CD4-positive, CD25-positive, alpha-beta regulatory T cell (primary cell): Measurements from ENCODE around the gene OSBP2. TPM values are rescaled to one million over a fixed set of nuclear protein-coding genes. Genes with fewer than 3 reads are reported as not detected.
"Not testable (repeated sequence)": the region's sequence is repeated elsewhere in the genome, so short reads cannot be mapped to it uniquely, and the experiment has no call there.

Experiments used
- ATAC-seq, 2 donors: fragments of 150-1000 bp; cut with Tn5 transposase; one replicate each; pipeline ENCODE4 v1.10.0; 2021; ENCODE audit warnings: low read depth in 2 of 2, moderate number of reproducible peaks in 2 of 2, moderate library complexity in 1 of 2
- DNase-seq, 3 donors: peaks; one replicate each; pipeline versions ENCODE4 v3.0.0 to v3.0.0-alpha.2; 2012 to 2022; ENCODE audit warnings: mixed read lengths in 1 of 3
- H3K27ac ChIP-seq: one replicate; pipeline ENCODE4 v1.7.0; 2013; ENCODE audit warnings: mild to moderate bottlenecking, low read length; ENCODE audit not compliant: insufficient read depth, poor library complexity, severe bottlenecking
- H3K27me3 ChIP-seq: one replicate; pipeline ENCODE4 v1.7.0; 2013; ENCODE audit warnings: low read length; ENCODE audit not compliant: control insufficient read depth, insufficient read depth
- H3K36me3 ChIP-seq: one replicate; pipeline ENCODE4 v1.7.0; 2013; ENCODE audit warnings: mild to moderate bottlenecking, low read length, moderate library complexity; ENCODE audit not compliant: control insufficient read depth, insufficient read depth
- H3K4me1 ChIP-seq: 2 replicates; pipeline ENCODE4 v1.7.0; 2013; ENCODE audit warnings: mild to moderate bottlenecking, low read length; ENCODE audit not compliant: insufficient read depth, control insufficient read depth, poor library complexity, severe bottlenecking
- H3K4me3 ChIP-seq: one replicate; pipeline ENCODE4 v1.7.0; 2013; ENCODE audit warnings: low read depth, mild to moderate bottlenecking, low read length, moderate library complexity
- H3K9me3 ChIP-seq, 2 experiments: 1 replicate in 1 of 2; 2 replicates in 1 of 2; pipeline ENCODE4 v1.7.0; 2013; ENCODE audit warnings: low read length in 2 of 2, mild to moderate bottlenecking in 1 of 2, moderate library complexity in 1 of 2; ENCODE audit not compliant: control insufficient read depth in 2 of 2
- H3K27ac Mint-ChIP-seq, 3 donors: one replicate each; pipeline ENCODE4 v1.8.0; 2020 to 2022; ENCODE audit warnings: mild to moderate bottlenecking in 3 of 3, mixed read lengths in 3 of 3, moderate library complexity in 2 of 3
- H3K27me3 Mint-ChIP-seq: one replicate; pipeline ENCODE4 v1.8.0; 2022; ENCODE audit warnings: mild to moderate bottlenecking, mixed read lengths
- H3K36me3 Mint-ChIP-seq: one replicate; pipeline ENCODE4 v1.8.0; 2020; ENCODE audit warnings: mixed read lengths
- H3K4me1 Mint-ChIP-seq, 4 donors: one replicate each; pipeline ENCODE4 v1.8.0; 2020 to 2022; ENCODE audit warnings: mixed read lengths in 4 of 4, mild to moderate bottlenecking in 1 of 4
- H3K4me3 Mint-ChIP-seq, 4 donors: one replicate each; pipeline ENCODE4 v1.8.0; 2020 to 2022; ENCODE audit warnings: mild to moderate bottlenecking in 4 of 4, mixed read lengths in 4 of 4, moderate library complexity in 3 of 4
- H3K9me3 Mint-ChIP-seq, 7 donors: one replicate each; pipeline ENCODE4 v1.8.0; 2020 to 2022; ENCODE audit warnings: mixed read lengths in 7 of 7, mild to moderate bottlenecking in 3 of 7, moderate library complexity in 2 of 7
- polyA plus RNA-seq, 4 donors: library from polyadenylated mRNA; unstranded; fragments of 300-500 nt; fragmentation: Illumina TruSeq; gene quantifications; one replicate each; pipeline ENCODE4 v1.2.3, GENCODE V29; 2021
- total RNA-seq: library from RNA; stranded (reverse); gene quantifications from one replicate; pipeline ENCODE4 v1.2.3, GENCODE V29; 2022

Gene OSBP2
- total and polyA plus RNA-seq, 5 donors from 2014 or later = 0.86 to 9.9 (median 1.7) TPM

DNA sequence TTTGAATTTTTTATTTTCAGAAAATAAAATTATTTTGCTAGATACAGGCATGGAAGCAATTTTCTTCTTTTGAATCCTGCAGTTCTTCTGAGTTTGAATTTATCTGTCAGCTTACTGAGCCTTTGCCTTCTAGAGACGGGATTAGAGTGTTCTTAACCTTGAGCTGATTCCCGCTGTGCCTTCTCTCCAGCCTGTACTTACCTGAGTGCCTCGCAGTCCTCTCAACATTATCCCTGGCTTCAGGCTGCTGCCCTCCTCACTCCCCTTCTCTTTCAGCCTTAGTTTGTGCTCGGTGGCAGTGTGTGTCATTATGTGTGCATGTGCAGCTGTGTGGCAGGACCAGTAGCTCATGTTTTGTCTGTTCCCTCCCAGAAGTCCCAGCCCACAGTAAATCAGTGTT lies 24.3 kb downstream of the OSBP2 start:
- Mint-ChIP-seq H3K4me3 (no peak overlapping the region), H3K4me1 (no peaks in the 10 kb centered on the region), H3K36me3 (no peaks in the 10 kb centered on the region), H3K27me3 (no peaks in the 10 kb centered on the region), H3K27ac (no peak overlapping the region), H3K9me3 (no peaks in the 10 kb centered on the region)
- H3K9me3 ChIP-seq = no peaks in the 10 kb centered on the region
- H3K4me1 ChIP-seq = no peaks in the 10 kb centered on the region
- DNase-seq (no peak), ATAC-seq (no peak)
- H3K36me3 ChIP-seq = no peaks in the 10 kb centered on the region
- H3K27ac ChIP-seq = no peak overlapping the region
- H3K4me3 ChIP-seq = no peak overlapping the region
- no peaks in the 10 kb centered on the region for H3K27me3 ChIP-seq

DNA sequence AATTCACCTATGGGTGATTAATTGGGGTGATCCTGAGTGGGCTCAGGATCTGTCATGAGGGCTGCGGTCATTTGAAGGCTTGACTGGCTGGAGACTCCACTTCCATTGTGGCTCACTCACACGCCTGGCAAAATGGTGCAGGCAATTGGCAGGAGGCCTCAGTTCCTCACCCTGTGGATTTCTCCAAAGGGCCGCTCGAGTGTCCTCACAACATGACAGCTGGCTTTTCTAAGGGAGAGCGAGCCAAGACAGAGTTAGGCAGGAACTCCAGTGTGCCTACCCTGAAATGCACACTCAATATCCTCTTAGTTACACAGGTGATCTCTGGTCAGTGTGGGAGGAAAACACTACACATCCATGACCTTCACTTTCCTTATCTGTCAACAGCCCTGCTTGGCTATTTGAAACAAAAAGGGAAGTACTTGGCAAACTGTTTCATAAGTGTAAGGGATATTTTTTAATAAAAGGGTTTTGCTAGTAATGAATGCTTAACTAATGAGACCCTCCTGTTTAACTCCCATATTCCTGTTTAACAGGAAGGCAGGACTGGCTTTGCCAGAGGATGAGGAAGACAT lies 25.7 kb downstream of the OSBP2 start:
- no peak overlapping the region for H3K27ac ChIP-seq
- H3K27ac Mint-ChIP-seq = no peak overlapping the region
- no peaks in the 10 kb centered on the region for H3K27me3 Mint-ChIP-seq
- no peaks in the 10 kb centered on the region for H3K4me1 ChIP-seq
- DNase-seq (no peak), ATAC-seq (no peak)
- no peak overlapping the region for H3K4me3 ChIP-seq
- H3K36me3 ChIP-seq = no peaks in the 10 kb centered on the region
- no peaks in the 10 kb centered on the region for H3K4me1 Mint-ChIP-seq
- H3K4me3 Mint-ChIP-seq = no peak overlapping the region
- no peaks in the 10 kb centered on the region for H3K9me3 Mint-ChIP-seq
- H3K36me3 Mint-ChIP-seq = no peaks in the 10 kb centered on the region
- no peaks in the 10 kb centered on the region for H3K27me3 ChIP-seq
- H3K9me3 ChIP-seq = no peaks in the 10 kb centered on the region

GRCh38 chr22:30721741-30722140 lies 27.1 kb downstream of the OSBP2 start:
- Histone ChIP-seq H3K27me3 (no peaks in the 10 kb centered on the region), H3K4me1 (no peaks in the 10 kb centered on the region), H3K27ac (no peak overlapping the region), H3K36me3 (no peaks in the 10 kb centered on the region), H3K4me3 (no peak overlapping the region), H3K9me3 (no peaks in the 10 kb centered on the region)
- DNase-seq (no peak), ATAC-seq (no peak)
- no peaks in the 10 kb centered on the region for H3K4me1 Mint-ChIP-seq
- no peaks in the 10 kb centered on the region for H3K36me3 Mint-ChIP-seq
- no peaks in the 10 kb centered on the region for H3K9me3 Mint-ChIP-seq
- no peak overlapping the region for H3K4me3 Mint-ChIP-seq
- no peak overlapping the region for H3K27ac Mint-ChIP-seq
- H3K27me3 Mint-ChIP-seq = no peaks in the 10 kb centered on the region

- Histone ChIP-seq H3K36me3 (no peaks in the 10 kb centered on the region), H3K27ac (no peak overlapping the region), H3K4me1 (no peaks in the 10 kb centered on the region), H3K27me3 (no peaks in the 10 kb centered on the region), H3K9me3 (no peaks in the 10 kb centered on the region), H3K4me3 (no peak overlapping the region)
- Mint-ChIP-seq H3K4me1 (no peaks in the 10 kb centered on the region), H3K36me3 (peaks cover 3% of the 10 kb centered on the region), H3K27ac (peak overlapping the region in 1 of 3 donors; percentile 56), H3K4me3 (no peak overlapping the region), H3K27me3 (no peaks in the 10 kb centered on the region), H3K9me3 (no peaks in the 10 kb centered on the region)
- DNase-seq = no peak
- ATAC-seq = no peak
These were observed 34.2 kb downstream of the OSBP2 start for GRCh38 chr22:30728826-30729225.

DNA sequence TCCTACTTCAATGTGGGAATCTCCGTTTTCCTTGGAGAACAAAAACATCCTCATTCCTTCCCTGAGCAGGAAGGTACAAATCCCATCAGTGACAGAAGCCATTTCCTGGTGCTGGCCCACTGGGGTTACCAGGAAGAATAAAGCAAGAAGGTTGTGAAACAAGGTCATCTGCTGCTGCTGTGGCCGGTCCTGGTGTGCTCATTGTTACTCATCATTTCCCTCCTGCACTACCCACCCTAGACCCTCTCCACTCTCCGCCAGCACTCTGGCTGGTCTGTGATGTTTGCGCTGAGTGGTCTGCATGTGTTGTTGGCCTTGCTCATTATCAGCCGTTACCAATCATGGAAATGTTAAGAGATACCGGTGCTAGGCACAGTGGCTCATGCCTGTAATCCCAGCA lies 37.0 kb downstream of the OSBP2 start:
- H3K27me3 ChIP-seq = no peaks in the 10 kb centered on the region
- H3K36me3 ChIP-seq = no peaks in the 10 kb centered on the region
- no peaks in the 10 kb centered on the region for H3K4me1 ChIP-seq
- no peaks in the 10 kb centered on the region for H3K9me3 ChIP-seq
- ATAC-seq = no peak
- no peak for DNase-seq
- no peak overlapping the region for H3K4me3 ChIP-seq
- H3K36me3 Mint-ChIP-seq = peaks cover 3% of the 10 kb centered on the region
- H3K27ac Mint-ChIP-seq = no peak overlapping the region
- no peak overlapping the region for H3K4me3 Mint-ChIP-seq
- no peaks in the 10 kb centered on the region for H3K4me1 Mint-ChIP-seq
- H3K27ac ChIP-seq = no peak overlapping the region
- no peaks in the 10 kb centered on the region for H3K27me3 Mint-ChIP-seq
- H3K9me3 Mint-ChIP-seq = no peaks in the 10 kb centered on the region

- H3K4me1 ChIP-seq = no peaks in the 10 kb centered on the region
- H3K27ac ChIP-seq = no peak overlapping the region
- Mint-ChIP-seq H3K27me3 (no peaks in the 10 kb centered on the region), H3K4me3 (no peak overlapping the region), H3K36me3 (peaks cover 3% of the 10 kb centered on the region), H3K9me3 (no peaks in the 10 kb centered on the region), H3K4me1 (no peaks in the 10 kb centered on the region), H3K27ac (no peak overlapping the region)
- DNase-seq (no peak), ATAC-seq (no peak)
- H3K36me3 ChIP-seq = no peaks in the 10 kb centered on the region
- H3K9me3 ChIP-seq = no peaks in the 10 kb centered on the region
- no peaks in the 10 kb centered on the region for H3K27me3 ChIP-seq
- H3K4me3 ChIP-seq = no peak overlapping the region
These were observed 37.8 kb downstream of the OSBP2 start for GRCh38 chr22:30732426-30732825.

GRCh38 chr22:30733181-30733631 lies 38.5 kb downstream of the OSBP2 start:
- Histone ChIP-seq H3K4me1 (no peaks in the 10 kb centered on the region), H3K27ac (no peak overlapping the region), H3K9me3 (no peaks in the 10 kb centered on the region), H3K36me3 (no peaks in the 10 kb centered on the region), H3K27me3 (no peaks in the 10 kb centered on the region), H3K4me3 (no peak overlapping the region)
- Mint-ChIP-seq H3K36me3 (peaks cover 3% of the 10 kb centered on the region), H3K4me1 (no peaks in the 10 kb centered on the region), H3K27ac (no peak overlapping the region), H3K27me3 (no peaks in the 10 kb centered on the region), H3K9me3 (no peaks in the 10 kb centered on the region), H3K4me3 (no peak overlapping the region)
- ATAC-seq (no peak), DNase-seq (no peak)

DNA sequence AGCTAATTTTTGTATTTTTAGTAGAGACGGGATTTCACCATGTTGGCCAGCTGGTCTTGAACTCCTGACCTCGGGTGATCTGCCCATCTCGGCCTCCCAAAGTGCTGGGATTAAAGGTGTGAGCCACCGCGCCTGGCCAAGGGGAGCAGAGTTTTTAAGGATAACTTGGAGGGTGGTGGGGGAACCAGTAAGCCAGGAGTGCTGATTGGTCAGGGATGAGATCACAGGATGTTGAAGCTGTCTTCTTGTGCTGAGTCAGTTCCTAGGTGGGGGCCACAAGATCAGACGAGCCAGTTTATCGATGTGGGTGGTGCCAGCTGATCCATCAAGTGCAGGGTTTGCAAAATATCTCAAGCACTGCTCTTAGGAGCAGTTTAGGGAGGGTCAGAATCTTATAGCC lies 45.3 kb downstream of the OSBP2 start:
- H3K36me3 Mint-ChIP-seq, H3K36me3 ChIP-seq, H3K27me3 ChIP-seq, ATAC-seq, H3K9me3 ChIP-seq, H3K9me3 Mint-ChIP-seq, H3K27me3 Mint-ChIP-seq: not testable (repeated sequence)
- Mint-ChIP-seq H3K4me1 (peaks cover 16 to 40% (median 27%) of the 10 kb centered on the region in 4 donors), H3K4me3 (peak overlapping the region in 2 of 4 donors; percentile 47 to 48), H3K27ac (peak overlapping the region; percentile 71 to 80 (median 77))
- peak in 1 of 3 donors; percentile 79 for DNase-seq
- peak overlapping the region; percentile 57 for H3K4me3 ChIP-seq
- H3K4me1 ChIP-seq = peaks cover 27% of the 10 kb centered on the region
- H3K27ac ChIP-seq = peak overlapping the region; percentile 25
